ENCODE data around the gene UBE4B. TPM values are rescaled to one million over a fixed set of nuclear protein-coding genes. Genes with fewer than 3 reads are reported as not detected.

UBE4B gene
- total and polyA plus RNA-seq, 7 donors = 10.2 to 124 (median 47.8) TPM

- no peaks in the 10 kb centered on the region for H3K27me3 ChIP-seq
- no peak for TF ChIP-seq EP300 (IDR thresholded peaks at IDR 0.05)
- no peak for TF ChIP-seq CTCF (IDR thresholded peaks at IDR 0.05)
- TF ChIP-seq POLR2A (IDR thresholded peaks at IDR 0.05) = no peak
- no peak for TF ChIP-seq POLR2AphosphoS5 (IDR thresholded peaks at IDR 0.05)
- H3K36me3 ChIP-seq = peaks cover 0 to 10% (median 0%) of the 10 kb centered on the region in 4 donors
- H3K4me3 ChIP-seq = no peak overlapping the region
- no peaks in the 10 kb centered on the region for H3K9me3 ChIP-seq
- intact Hi-C loops (cut with DNase I) = no loop called here
- no peak overlapping the region for H3K27ac ChIP-seq
- 95 to 99% methylated on average over 2 of the region's 2 CpGs for WGBS, 2 donors
- no peak for DNase-seq
- H3K4me1 ChIP-seq = peaks cover 0 to 51% (median 41%) of the 10 kb centered on the region in 4 donors
Observed at GRCh38 chr1:10054465-10054864, 21.7 kb downstream of the UBE4B start.

GRCh38 chr1:10056599-10056987, 23.8 kb downstream of the UBE4B start:
- H3K27ac ChIP-seq = peak overlapping the region in 3 of 4 donors; percentile 4 to 74 (median 57)

DNA sequence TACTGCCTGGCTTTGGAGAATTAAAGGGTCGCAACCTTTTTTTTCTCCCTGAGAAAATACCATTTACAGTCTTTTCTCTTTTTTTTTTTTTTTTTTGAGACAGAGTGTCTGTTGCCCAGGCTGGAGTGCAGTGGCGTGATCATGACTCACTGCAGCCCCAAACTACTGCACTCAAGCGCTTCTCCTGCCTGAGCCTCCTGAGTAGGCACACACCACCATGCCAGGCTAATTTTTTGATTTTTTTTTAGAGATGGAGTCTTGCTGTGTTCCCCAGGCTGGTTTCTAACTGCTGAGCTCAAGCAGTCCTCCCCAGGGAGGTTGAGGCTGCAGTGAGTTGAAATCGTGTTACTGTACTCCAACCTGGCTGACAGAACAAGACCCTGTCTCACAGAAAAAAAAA, 24.6 kb downstream of the UBE4B start:
- H3K27ac ChIP-seq = peak overlapping the region; percentile 18 to 74 (median 50)
- H3K4me1 ChIP-seq = peaks cover 0 to 53% (median 43%) of the 10 kb centered on the region in 4 donors
- TF ChIP-seq POLR2AphosphoS5 (IDR thresholded peaks at IDR 0.05) (no peak), POLR2A (IDR thresholded peaks at IDR 0.05) (no peak), CTCF (IDR thresholded peaks at IDR 0.05) (no peak)
- H3K27me3 ChIP-seq = no peaks in the 10 kb centered on the region
- peak; percentile 68 for DNase-seq
- no peaks in the 10 kb centered on the region for H3K9me3 ChIP-seq
- no peak overlapping the region for H3K4me3 ChIP-seq
- H3K36me3 ChIP-seq = no peaks in the 10 kb centered on the region
- 87 to 93% methylated on average over 4 of the region's 4 CpGs for WGBS, 2 donors
- intact Hi-C loops (cut with DNase I) = no loop called here

More at GRCh38 chr1:10056599-10056987, 23.8 kb downstream of the UBE4B start:
- Histone ChIP-seq H3K9me3 (no peaks in the 10 kb centered on the region), H3K4me3 (no peak overlapping the region), H3K27me3 (no peaks in the 10 kb centered on the region), H3K36me3 (no peaks in the 10 kb centered on the region), H3K4me1 (peaks cover 0 to 53% (median 43%) of the 10 kb centered on the region in 4 donors)
- intact Hi-C loops (cut with DNase I) = no loop called here
- no peak for TF ChIP-seq POLR2AphosphoS5 (IDR thresholded peaks at IDR 0.05)
- 87 to 88% methylated on average over 4 of the region's 4 CpGs for WGBS, 2 donors
- peak; percentile 44 for DNase-seq

GRCh38 chr1:10057796-10058195, 25.0 kb downstream of the UBE4B start:
- Histone ChIP-seq H3K4me3 (no peak overlapping the region), H3K9me3 (no peaks in the 10 kb centered on the region), H3K27ac (peak overlapping the region; percentile 18 to 74 (median 50)), H3K4me1 (peaks cover 0 to 53% (median 43%) of the 10 kb centered on the region in 4 donors), H3K27me3 (no peaks in the 10 kb centered on the region), H3K36me3 (no peaks in the 10 kb centered on the region)
- no peak for DNase-seq
- intact Hi-C loops (cut with DNase I) = no loop called here
- no peak for TF ChIP-seq CTCF (IDR thresholded peaks at IDR 0.05)
- TF ChIP-seq POLR2A (IDR thresholded peaks at IDR 0.05) = no peak
- TF ChIP-seq POLR2AphosphoS5 (IDR thresholded peaks at IDR 0.05) = no peak
- no peak for TF ChIP-seq EP300 (IDR thresholded peaks at IDR 0.05)
- 93% methylated on average over 5 of the region's 5 CpGs for WGBS, 2 donors

DNA sequence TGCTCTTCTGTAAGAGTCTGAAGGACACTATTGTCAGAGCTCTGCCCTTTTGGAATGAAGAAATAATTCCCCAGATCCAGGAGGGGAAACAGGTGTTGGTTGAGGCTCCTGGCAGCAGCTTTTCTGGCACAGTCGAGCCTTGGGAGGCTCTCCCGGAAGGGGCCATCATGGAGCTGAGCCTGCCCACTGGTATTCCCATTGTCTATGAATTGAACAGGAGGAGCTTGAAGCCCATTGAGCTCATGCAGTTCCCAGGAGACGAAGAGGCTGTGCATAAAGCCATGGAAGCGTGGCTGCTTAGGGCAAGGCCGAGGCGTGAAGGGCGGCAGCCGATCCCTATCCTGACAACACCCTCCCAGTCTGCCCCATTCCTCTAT, 26.6 kb downstream of the UBE4B start:
- intact Hi-C loops (cut with DNase I) = no loop called here
- Histone ChIP-seq H3K27me3 (no peaks in the 10 kb centered on the region), H3K4me3 (no peak overlapping the region), H3K4me1 (peaks cover 0 to 68% (median 43%) of the 10 kb centered on the region in 4 donors), H3K36me3 (no peaks in the 10 kb centered on the region), H3K27ac (peak overlapping the region in 1 of 4 donors; percentile 18), H3K9me3 (no peaks in the 10 kb centered on the region)
- DNase-seq = no peak
- 94 to 97% methylated on average over 8 of the region's 8 CpGs for WGBS, 2 donors
- TF ChIP-seq POLR2AphosphoS5 (IDR thresholded peaks at IDR 0.05) (no peak), EP300 (IDR thresholded peaks at IDR 0.05) (no peak), POLR2A (IDR thresholded peaks at IDR 0.05) (no peak), CTCF (IDR thresholded peaks at IDR 0.05) (no peak)

Measured in sigmoid colon (tissue), 7 donors.